ENCODE data around the gene FGF21.

DNA sequence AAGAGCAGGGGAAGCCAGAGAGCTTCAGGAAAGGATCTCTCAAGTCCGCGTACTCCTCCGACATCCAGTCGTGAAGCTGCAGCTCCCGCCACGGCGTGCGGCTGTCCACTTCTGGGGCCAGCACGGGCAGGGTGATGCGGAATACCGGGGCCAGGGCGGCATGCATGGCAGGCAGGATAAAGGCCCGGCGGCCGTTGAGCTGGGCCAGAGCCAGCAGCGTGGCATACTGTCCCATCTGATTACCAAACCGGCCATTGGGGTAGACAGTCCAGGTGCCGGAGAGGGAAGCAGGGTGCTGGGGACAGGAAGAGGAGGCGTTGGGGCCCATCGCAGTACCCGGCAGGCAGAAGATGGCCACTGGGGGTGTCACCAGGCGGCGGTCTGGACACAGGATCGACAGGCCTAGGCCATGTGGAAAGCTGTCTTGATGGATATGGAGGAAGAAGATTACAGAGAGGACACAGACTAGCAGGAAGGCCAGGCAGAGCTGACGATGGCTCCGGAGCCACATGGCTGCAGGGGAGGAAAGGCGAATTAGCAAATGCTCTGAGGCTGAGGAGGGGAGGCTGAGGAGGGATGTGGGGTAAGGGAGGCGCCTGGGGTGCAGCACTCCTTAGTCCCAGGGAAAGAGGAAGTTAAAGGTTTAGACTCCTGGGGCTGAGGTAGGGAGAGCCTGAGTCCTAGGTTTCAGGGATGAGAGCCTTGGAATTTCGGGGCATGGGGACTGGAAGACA, 4.4 kb upstream of the FGF21 start:
- TF ChIP-seq CTCF (IDR thresholded peaks at IDR 0.05; ENCODE audit: insufficient read depth, low read length, poor library complexity, severe bottlenecking) (no peak), EZH2phosphoT487 (conservative IDR thresholded peaks at IDR 0.05; ENCODE audit: low read length) (no peak)
